Measurements from ENCODE around the gene AMDHD1.

Gene AMDHD1

DNA sequence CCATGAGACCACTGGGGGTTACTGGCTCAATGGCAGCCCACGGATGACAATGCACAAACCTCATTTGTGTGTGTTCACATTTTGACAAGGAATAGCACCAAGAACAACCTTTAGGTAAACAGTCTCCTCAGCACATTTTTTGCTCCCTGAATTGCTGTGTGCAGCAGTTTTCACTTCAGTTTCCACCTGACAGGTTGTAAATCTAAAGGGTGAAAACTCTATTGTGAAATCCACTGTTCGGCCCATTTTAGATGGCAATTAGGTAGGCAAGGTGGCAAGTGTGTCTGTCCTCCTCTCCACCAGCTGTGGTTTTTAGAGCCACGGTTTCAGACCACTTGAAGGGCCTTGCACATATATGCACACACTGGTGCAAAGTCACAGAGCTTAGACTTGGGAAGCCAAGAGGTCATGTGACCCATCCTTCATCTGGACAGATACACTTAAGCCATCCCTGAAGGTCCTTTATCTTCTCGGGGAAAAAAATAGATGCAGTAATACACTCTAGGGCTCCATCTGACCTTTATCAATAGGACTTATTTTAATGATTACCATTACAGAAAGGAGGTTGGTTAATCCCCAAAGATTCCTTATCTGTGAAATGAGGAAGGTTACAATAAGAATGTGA is 29.8 kb downstream of the AMDHD1 start:
- TF ChIP-seq, protein P1, sequence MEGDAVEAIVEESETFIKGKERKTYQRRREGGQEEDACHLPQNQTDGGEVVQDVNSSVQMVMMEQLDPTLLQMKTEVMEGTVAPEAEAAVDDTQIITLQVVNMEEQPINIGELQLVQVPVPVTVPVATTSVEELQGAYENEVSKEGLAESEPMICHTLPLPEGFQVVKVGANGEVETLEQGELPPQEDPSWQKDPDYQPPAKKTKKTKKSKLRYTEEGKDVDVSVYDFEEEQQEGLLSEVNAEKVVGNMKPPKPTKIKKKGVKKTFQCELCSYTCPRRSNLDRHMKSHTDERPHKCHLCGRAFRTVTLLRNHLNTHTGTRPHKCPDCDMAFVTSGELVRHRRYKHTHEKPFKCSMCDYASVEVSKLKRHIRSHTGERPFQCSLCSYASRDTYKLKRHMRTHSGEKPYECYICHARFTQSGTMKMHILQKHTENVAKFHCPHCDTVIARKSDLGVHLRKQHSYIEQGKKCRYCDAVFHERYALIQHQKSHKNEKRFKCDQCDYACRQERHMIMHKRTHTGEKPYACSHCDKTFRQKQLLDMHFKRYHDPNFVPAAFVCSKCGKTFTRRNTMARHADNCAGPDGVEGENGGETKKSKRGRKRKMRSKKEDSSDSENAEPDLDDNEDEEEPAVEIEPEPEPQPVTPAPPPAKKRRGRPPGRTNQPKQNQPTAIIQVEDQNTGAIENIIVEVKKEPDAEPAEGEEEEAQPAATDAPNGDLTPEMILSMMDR (IDR thresholded peaks at IDR 0.05; ENCODE audit: low read depth, low read length) = no peak
- in situ Hi-C loops (cut with HindIII; ENCODE audit: low sequenced_read_pairs) = no loop called here
- no peak for DNase-seq (ENCODE audit: low read depth, low spot score)
- H3K4me3 ChIP-seq (ENCODE audit: low read depth, low read length) = no peak overlapping the region

GRCh38 chr12:95974358-95974757 is 31.2 kb downstream of the AMDHD1 start:
- no peak overlapping the region for H3K4me3 ChIP-seq (ENCODE audit: low read depth, low read length)
- no peak for DNase-seq (ENCODE audit: low read depth, low spot score)
- TF ChIP-seq, protein P1 (IDR thresholded peaks at IDR 0.05; ENCODE audit: low read depth, low read length) = no peak
- in situ Hi-C loops (cut with HindIII; ENCODE audit: low sequenced_read_pairs) = no loop called here

GRCh38 chr12:95975491-95975890 is 32.4 kb downstream of the AMDHD1 start:
- in situ Hi-C loops (cut with HindIII; ENCODE audit: low sequenced_read_pairs) = no loop called here
- H3K4me3 ChIP-seq (ENCODE audit: low read depth, low read length) = no peak overlapping the region
- TF ChIP-seq, protein P1 (IDR thresholded peaks at IDR 0.05; ENCODE audit: low read depth, low read length) = no peak
- DNase-seq (ENCODE audit: low read depth, low spot score) = no peak

GRCh38 chr12:95976416-95976832 is 33.3 kb downstream of the AMDHD1 start:
- in situ Hi-C loops (cut with HindIII; ENCODE audit: low sequenced_read_pairs) = no loop called here
- TF ChIP-seq, protein P1 (IDR thresholded peaks at IDR 0.05; ENCODE audit: low read depth, low read length) = no peak
- peak; percentile 1 for DNase-seq (ENCODE audit: low read depth, low spot score)
- no peak overlapping the region for H3K4me3 ChIP-seq (ENCODE audit: low read depth, low read length)

DNA sequence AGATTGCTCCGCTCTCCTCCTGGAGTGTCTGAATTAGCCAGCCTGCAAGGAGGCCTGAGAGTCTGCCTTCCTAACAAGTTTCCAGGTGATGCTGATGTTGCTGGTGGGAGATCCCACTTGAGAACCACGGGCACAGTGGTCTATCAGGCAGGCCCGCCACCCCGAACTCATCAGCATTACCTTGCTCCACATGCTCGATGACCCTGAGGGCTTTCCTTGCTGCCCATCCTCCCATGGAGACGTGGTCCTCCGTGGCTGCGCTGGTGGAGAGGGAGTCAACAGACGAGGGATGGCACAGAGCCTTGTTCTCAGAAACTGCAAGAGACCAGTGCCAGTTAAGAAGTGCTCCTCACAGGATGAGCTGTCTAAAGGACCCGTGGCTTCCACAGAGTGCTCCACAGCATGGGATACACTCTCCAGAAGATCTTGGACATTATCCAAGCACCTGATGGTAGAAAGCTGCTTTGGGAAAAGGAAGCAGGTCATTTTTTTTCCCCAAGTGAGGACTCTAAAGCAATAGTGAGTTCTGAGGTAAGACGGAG is 34.7 kb downstream of the AMDHD1 start:
- TF ChIP-seq, protein P1 (IDR thresholded peaks at IDR 0.05; ENCODE audit: low read depth, low read length) = no peak
- in situ Hi-C loops (cut with HindIII; ENCODE audit: low sequenced_read_pairs) = no loop called here
- no peak for DNase-seq (ENCODE audit: low read depth, low spot score)

DNA sequence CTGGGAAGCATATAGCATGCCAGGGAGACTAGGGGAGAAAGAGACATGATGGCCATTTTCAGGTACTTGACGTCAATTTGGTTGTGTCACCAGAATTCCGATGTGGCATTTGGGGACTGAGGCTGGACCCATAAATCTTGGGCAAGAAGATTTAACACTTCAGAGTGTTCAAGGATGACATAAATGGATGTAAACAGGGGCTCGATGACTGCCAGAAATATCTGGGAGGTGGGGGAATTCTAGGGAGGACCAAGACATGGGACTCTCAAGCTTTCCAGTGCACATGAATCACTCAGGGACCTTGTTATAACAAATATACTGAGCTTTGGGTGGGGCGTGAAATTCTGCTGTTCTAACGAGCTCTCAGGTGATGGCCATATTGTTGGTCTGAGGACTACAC is 35.2 kb downstream of the AMDHD1 start:
- no peak for DNase-seq (ENCODE audit: low read depth, low spot score)
- TF ChIP-seq, protein P1 (IDR thresholded peaks at IDR 0.05; ENCODE audit: low read depth, low read length) = no peak
- in situ Hi-C loops (cut with HindIII; ENCODE audit: low sequenced_read_pairs) = no loop called here
- H3K4me3 ChIP-seq (ENCODE audit: low read depth, low read length) = no peak overlapping the region

More for the DNA sequence above, 34.7 kb downstream of the AMDHD1 start:
- H3K4me3 ChIP-seq (ENCODE audit: low read depth, low read length) = no peak overlapping the region

Data from astrocyte of the spinal cord (primary cell).